K562 (cell line): ENCODE measurements around the gene KCNAB1. TPM values are rescaled to one million over a fixed set of nuclear protein-coding genes. Genes with fewer than 3 reads are reported as not detected.
A peak's percentile ranks its signal among the peaks of the same experiment; 100 is the strongest.

Experiments
- ARID2 ChIP-seq: fragments of 450-650 bp; IDR thresholded peaks from 2 replicates; pipeline ENCODE4 v1.6.1; 2017; ENCODE audit warnings: antibody characterized with exemption, mild to moderate bottlenecking
- CEBPG ChIP-seq, 3 experiments: fragments of 200-800 bp in 1 of 3; sonication (Bioruptor generic) in 1 of 3; sonication (generic) in 1 of 3; formaldehyde crosslinking in 1 of 3; IDR thresholded peaks in 2 of 3; conservative IDR thresholded peaks in 1 of 3; 2 replicates each; pipeline versions ENCODE4 v1.6.1 to v1.8.0; 2016 to 2022; ENCODE audit warnings: missing compliant biosample characterization in 2 of 3, missing genetic modification characterization in 2 of 3, mild to moderate bottlenecking in 1 of 3, missing genetic modification reagents in 1 of 3
- DPF2 ChIP-seq: fragments of 450-650 bp; IDR thresholded peaks from 2 replicates; pipeline ENCODE4 v1.6.1; 2016
- E4F1 ChIP-seq: fragments of 250-450 bp; sonication (Bioruptor Pico); IDR thresholded peaks from 2 replicates; pipeline ENCODE4 v1.5.0; 2021; ENCODE audit warnings: mild to moderate bottlenecking, borderline replicate concordance
- ELF1 ChIP-seq: fragments of 200-800 bp; sonication (Bioruptor generic); IDR thresholded peaks from 2 replicates; pipeline ENCODE4 v1.6.1; 2016; ENCODE audit warnings: missing genetic modification characterization, missing compliant biosample characterization
- GATAD2A ChIP-seq: fragments of 450-650 bp; IDR thresholded peaks from 2 replicates; pipeline ENCODE4 v1.6.1; 2017
- MXI1 ChIP-seq: IDR thresholded peaks from 2 replicates; pipeline ENCODE4 v1.6.1; 2011; ENCODE audit warnings: low read depth, mild to moderate bottlenecking, improper control_type of control experiment, low read length
- PCBP1 ChIP-seq: fragments of 200-400 bp; formaldehyde crosslinking; IDR thresholded peaks from 2 replicates; pipeline ENCODE4 v1.6.1; 2018; ENCODE audit warnings: mild to moderate bottlenecking, low read depth, low read length; ENCODE audit not compliant: poor library complexity, severe bottlenecking
- POLR2G ChIP-seq: fragments of 200-400 bp; formaldehyde crosslinking; IDR thresholded peaks from 2 replicates; pipeline ENCODE4 v1.6.1; 2017; ENCODE audit warnings: low read depth, mild to moderate bottlenecking, antibody characterized with exemption, low read length, moderate library complexity
- POLR2H ChIP-seq: IDR thresholded peaks from 2 replicates; pipeline ENCODE4 v1.6.1; 2016; ENCODE audit warnings: missing genetic modification characterization, low read depth, mild to moderate bottlenecking, control low read depth, missing compliant biosample characterization, moderate library complexity
- RBBP5 ChIP-seq: fragments of 200-600 bp; sonication (generic); IDR thresholded peaks from 2 replicates; pipeline ENCODE4 v1.6.1; 2012; ENCODE audit warnings: borderline replicate concordance, mild to moderate bottlenecking, low read length, control low read depth, inconsistent platforms; ENCODE audit not compliant: insufficient read depth, poor library complexity, severe bottlenecking
- RBFOX2 ChIP-seq: fragments of 200-400 bp; formaldehyde crosslinking; IDR thresholded peaks from 2 replicates; pipeline ENCODE4 v1.6.1; 2017; ENCODE audit warnings: low read depth, mild to moderate bottlenecking, low read length, moderate library complexity
- SMAD2 ChIP-seq: fragments of 150-350 bp; IDR thresholded peaks from 2 replicates; pipeline ENCODE4 v1.6.1; 2014; ENCODE audit warnings: low read depth, mild to moderate bottlenecking, low read length
- SPI1 ChIP-seq: IDR thresholded peaks from 2 replicates; pipeline ENCODE4 v1.6.1; 2011; ENCODE audit warnings: low read depth, low read length, control low read depth, borderline replicate concordance
- STAT6 ChIP-seq: sonication (generic); formaldehyde crosslinking; IDR thresholded peaks from 2 replicates; pipeline ENCODE4 v1.8.1; 2023; ENCODE audit warnings: mild to moderate bottlenecking, missing genetic modification reagents
- ZNF644 ChIP-seq: fragments of 200-800 bp; sonication (Bioruptor generic); IDR thresholded peaks from 2 replicates; pipeline ENCODE4 v1.6.1; 2016; ENCODE audit warnings: low read depth, missing genetic modification characterization, missing compliant biosample characterization
- ZNF707 ChIP-seq: fragments of 250-450 bp; sonication (Bioruptor Pico); conservative IDR thresholded peaks from 2 replicates; pipeline ENCODE4 v1.8.0; 2022; ENCODE audit warnings: inconsistent platforms, mild to moderate bottlenecking, moderate library complexity
- polyA plus RNA-seq, 8 experiments: library from polyadenylated mRNA; depleted of rRNA in 4 of 8; stranded (reverse) in 5 of 8; unstranded in 3 of 8; fragments of >200 nt; fragmentation: Nextera tagmentation in 2 of 8; fragmentation: Illumina TruSeq in 1 of 8; extraction: Ambion mirVana in 2 of 8; extraction: Trizol in 1 of 8; gene quantifications; 2 replicates each; pipeline versions ENCODE4 v1.2.1 to v1.2.3, GENCODE V29; 2011 to 2014; ENCODE audit warnings: inconsistent platforms in 1 of 8, missing spikeins in 1 of 8
- total RNA-seq, 7 experiments: library from RNA; depleted of rRNA in 6 of 7; stranded (reverse); fragments of >200 nt in 6 of 7; fragmentation: Illumina TruSeq in 2 of 7; extraction: Trizol in 2 of 7; gene quantifications; 2 replicates each; pipeline versions ENCODE4 v1.2.1 to v1.2.3, GENCODE V29; 2011 to 2021; ENCODE audit warnings: low replicate concordance in 1 of 7

The KCNAB1 gene
- total and polyA plus RNA-seq, 9 of the 15 experiments (the other 6 are each of a cell fraction or from before 2014, with no cell fraction given), result 0.14 to 1.2 (median 0.51) TPM

- TF ChIP-seq E4F1 (CRISPR knock-in tag) (no peak), PCBP1 (no peak), SPI1 (peak; percentile 75), ARID2 (0 out of 2 replicates have a peak, but pooled peaks have one; percentile 21), RBBP5 (peak; percentile 57), DPF2 (peak; percentile 72; the same call in 1 of the 2 replicates), RBFOX2 (no peak), GATAD2A (no peak), STAT6 (CRISPR knock-in tag) (no peak), POLR2G (no peak), ZNF707 (CRISPR knock-in tag) (no peak), MXI1 (no peak), SMAD2 (no peak), ELF1 (peak; percentile 40; the same call in 1 of the 2 replicates), CEBPG (CRISPR knock-in tag; IDR thresholded peaks at IDR 0.05) (no peak), CEBPG (tag; conservative IDR thresholded peaks at IDR 0.05 in 1 of 2, IDR thresholded peaks at IDR 0.05 in 1 of 2) (no peak), ZNF644 (tag) (0 out of 2 replicates have a peak, but pooled peaks have one; percentile 18), POLR2H (tag) (no peak)
These were observed 363.8 kb downstream of the KCNAB1 start (continued) for GRCh38 chr3:156483961-156484787.
